Activated CD8-positive, alpha-beta memory T cell treated with anti-CD3 and anti-CD28 coated beads for 4 hours (primary cell): Measurements from ENCODE around the gene SLC4A3.
"Not testable (repeated sequence)": the region's sequence is repeated elsewhere in the genome, so short reads cannot be mapped to it uniquely, and the experiment has no call there.

Source experiments
- DNase-seq, 2 donors: peaks; one replicate each; pipeline ENCODE4 v3.0.0-alpha.2; 2020; ENCODE audit warnings: low read depth in 2 of 2

SLC4A3 gene

GRCh38 chr2:219648963-219649362 is 21.5 kb downstream of the SLC4A3 start:
- no peak for DNase-seq

- no peak for DNase-seq
Measured at GRCh38 chr2:219650426-219651248, 23.2 kb downstream of the SLC4A3 start.

- DNase-seq = not testable (repeated sequence)
Measured at GRCh38 chr2:219651656-219652055, 24.2 kb downstream of the SLC4A3 start.

- DNase-seq = no peak
Measured at GRCh38 chr2:219656526-219656925, 29.1 kb downstream of the SLC4A3 start.

GRCh38 chr2:219658196-219658846 is 30.9 kb downstream of the SLC4A3 start:
- DNase-seq = no peak

- no peak for DNase-seq
Measured at GRCh38 chr2:219658874-219659273, 31.4 kb downstream of the SLC4A3 start.

- DNase-seq = no peak
Measured at GRCh38 chr2:219661197-219661954, 33.9 kb downstream of the SLC4A3 start.

- no peak for DNase-seq
Measured at GRCh38 chr2:219661955-219662395, 34.5 kb downstream of the SLC4A3 start.

GRCh38 chr2:219662566-219662965 is 35.1 kb downstream of the SLC4A3 start:
- no peak for DNase-seq

- DNase-seq = no peak
Measured at GRCh38 chr2:219663116-219663762, 35.8 kb downstream of the SLC4A3 start.

GRCh38 chr2:219664041-219664440 is 36.6 kb downstream of the SLC4A3 start:
- DNase-seq = no peak

- DNase-seq = no peak
Measured at GRCh38 chr2:219664944-219665343, 37.5 kb downstream of the SLC4A3 start.

- no peak for DNase-seq
Measured at GRCh38 chr2:219665926-219666325, 38.5 kb downstream of the SLC4A3 start.

- DNase-seq = no peak
Measured at GRCh38 chr2:219668316-219668715, 40.9 kb downstream of the SLC4A3 start.

- no peak for DNase-seq
Measured at GRCh38 chr2:219670386-219670785, 43.0 kb downstream of the SLC4A3 start.

- DNase-seq = no peak
Measured at GRCh38 chr2:219671279-219671678, 43.8 kb downstream of the SLC4A3 start.

- no peak for DNase-seq
Measured at GRCh38 chr2:219672406-219672805, 45.0 kb downstream of the SLC4A3 start.

- DNase-seq = no peak
Measured at GRCh38 chr2:219675221-219675620, 47.8 kb downstream of the SLC4A3 start.

- no peak for DNase-seq
Measured at GRCh38 chr2:219676586-219676985, 49.2 kb downstream of the SLC4A3 start.

GRCh38 chr2:219679041-219679440 is 51.6 kb downstream of the SLC4A3 start:
- DNase-seq = no peak

GRCh38 chr2:219679571-219679970 is 52.1 kb downstream of the SLC4A3 start:
- no peak for DNase-seq
